ENCODE results near the gene MAP3K20. TPM values are rescaled to one million over a fixed set of nuclear protein-coding genes. Genes with fewer than 3 reads are reported as not detected.
A peak's percentile ranks its signal among the peaks of the same experiment; 100 is the strongest.

Gene MAP3K20
- total and polyA plus RNA-seq, 9 donors: 38.6 to 127 (median 88.4) TPM

DNA sequence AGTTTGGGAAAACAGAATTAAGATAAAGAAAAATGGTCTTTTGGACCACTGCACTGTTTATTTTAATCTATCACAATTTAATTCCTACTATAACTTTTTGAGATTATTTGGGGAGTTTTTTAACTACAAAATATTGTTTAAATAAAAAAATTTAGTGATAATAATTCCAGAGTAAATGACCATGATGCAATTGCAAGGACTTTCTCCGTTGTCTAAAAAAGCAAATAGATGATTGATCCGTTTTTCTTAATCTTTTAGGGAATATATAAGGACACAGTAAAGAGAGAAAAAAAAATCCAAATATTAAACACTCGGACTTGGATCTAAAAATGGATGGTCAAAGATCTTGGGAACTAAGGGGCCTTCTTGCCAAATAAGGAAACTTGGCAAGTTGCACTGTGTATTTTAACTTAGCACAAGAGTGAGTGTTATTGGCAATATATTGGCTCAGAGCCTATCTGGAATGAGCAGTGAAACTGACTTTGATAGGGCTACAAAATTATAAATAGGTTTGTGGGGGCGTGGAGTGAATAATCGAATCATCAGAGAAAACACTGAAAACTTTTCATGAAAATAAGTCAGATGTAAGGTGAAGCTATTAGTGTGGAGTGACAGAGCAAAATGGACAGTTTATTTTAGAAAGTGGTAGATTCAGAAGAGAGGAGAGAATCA is 2.0 kb downstream of the MAP3K20 start:
- Histone ChIP-seq H3K9me3 (no peaks in the 10 kb centered on the region), H3K36me3 (no peaks in the 10 kb centered on the region), H3K27ac (peak overlapping the region in 1 of 2 donors; percentile 99), H3K4me1 (ENCODE audit: insufficient read depth) (peaks cover 7% of the 10 kb centered on the region), H3K27me3 (no peaks in the 10 kb centered on the region), H3K4me3 (peak overlapping the region; percentile 69)
- intact Hi-C loops (cut with DNase I): loop anchor here in 3 of 4 donors (2.0 to 5.0 kb wide), 2 partner anchors 130 to 133 kb away; no protein-coding TSS in a partner anchor
- no peak for DNase-seq
- no peak for TF ChIP-seq EP300 (IDR thresholded peaks at IDR 0.05)
- TF ChIP-seq POLR2A (IDR thresholded peaks at IDR 0.05): no peak
- TF ChIP-seq, protein P1, sequence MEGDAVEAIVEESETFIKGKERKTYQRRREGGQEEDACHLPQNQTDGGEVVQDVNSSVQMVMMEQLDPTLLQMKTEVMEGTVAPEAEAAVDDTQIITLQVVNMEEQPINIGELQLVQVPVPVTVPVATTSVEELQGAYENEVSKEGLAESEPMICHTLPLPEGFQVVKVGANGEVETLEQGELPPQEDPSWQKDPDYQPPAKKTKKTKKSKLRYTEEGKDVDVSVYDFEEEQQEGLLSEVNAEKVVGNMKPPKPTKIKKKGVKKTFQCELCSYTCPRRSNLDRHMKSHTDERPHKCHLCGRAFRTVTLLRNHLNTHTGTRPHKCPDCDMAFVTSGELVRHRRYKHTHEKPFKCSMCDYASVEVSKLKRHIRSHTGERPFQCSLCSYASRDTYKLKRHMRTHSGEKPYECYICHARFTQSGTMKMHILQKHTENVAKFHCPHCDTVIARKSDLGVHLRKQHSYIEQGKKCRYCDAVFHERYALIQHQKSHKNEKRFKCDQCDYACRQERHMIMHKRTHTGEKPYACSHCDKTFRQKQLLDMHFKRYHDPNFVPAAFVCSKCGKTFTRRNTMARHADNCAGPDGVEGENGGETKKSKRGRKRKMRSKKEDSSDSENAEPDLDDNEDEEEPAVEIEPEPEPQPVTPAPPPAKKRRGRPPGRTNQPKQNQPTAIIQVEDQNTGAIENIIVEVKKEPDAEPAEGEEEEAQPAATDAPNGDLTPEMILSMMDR (IDR thresholded peaks at IDR 0.05): no peak
- 17 to 29% (median 21%) methylated on average over 5 of the region's 5 CpGs for WGBS, 3 donors

- Histone ChIP-seq H3K9me3 (no peaks in the 10 kb centered on the region), H3K4me1 (ENCODE audit: insufficient read depth) (peaks cover 7% of the 10 kb centered on the region), H3K27ac (no peak overlapping the region), H3K27me3 (no peaks in the 10 kb centered on the region), H3K4me3 (no peak overlapping the region), H3K36me3 (no peaks in the 10 kb centered on the region)
- WGBS, 3 donors: 68 to 73% (median 71%) methylated on average over 3 of the region's 3 CpGs
- TF ChIP-seq EP300 (IDR thresholded peaks at IDR 0.05): no peak
- DNase-seq: no peak
- intact Hi-C loops (cut with DNase I): loop anchor here in 2 of 4 donors (5.0 kb wide), 1 partner anchor 128 kb away; no protein-coding TSS in a partner anchor
Observed at GRCh38 chr2:173079141-173079540, 3.5 kb downstream of the MAP3K20 start.

DNA sequence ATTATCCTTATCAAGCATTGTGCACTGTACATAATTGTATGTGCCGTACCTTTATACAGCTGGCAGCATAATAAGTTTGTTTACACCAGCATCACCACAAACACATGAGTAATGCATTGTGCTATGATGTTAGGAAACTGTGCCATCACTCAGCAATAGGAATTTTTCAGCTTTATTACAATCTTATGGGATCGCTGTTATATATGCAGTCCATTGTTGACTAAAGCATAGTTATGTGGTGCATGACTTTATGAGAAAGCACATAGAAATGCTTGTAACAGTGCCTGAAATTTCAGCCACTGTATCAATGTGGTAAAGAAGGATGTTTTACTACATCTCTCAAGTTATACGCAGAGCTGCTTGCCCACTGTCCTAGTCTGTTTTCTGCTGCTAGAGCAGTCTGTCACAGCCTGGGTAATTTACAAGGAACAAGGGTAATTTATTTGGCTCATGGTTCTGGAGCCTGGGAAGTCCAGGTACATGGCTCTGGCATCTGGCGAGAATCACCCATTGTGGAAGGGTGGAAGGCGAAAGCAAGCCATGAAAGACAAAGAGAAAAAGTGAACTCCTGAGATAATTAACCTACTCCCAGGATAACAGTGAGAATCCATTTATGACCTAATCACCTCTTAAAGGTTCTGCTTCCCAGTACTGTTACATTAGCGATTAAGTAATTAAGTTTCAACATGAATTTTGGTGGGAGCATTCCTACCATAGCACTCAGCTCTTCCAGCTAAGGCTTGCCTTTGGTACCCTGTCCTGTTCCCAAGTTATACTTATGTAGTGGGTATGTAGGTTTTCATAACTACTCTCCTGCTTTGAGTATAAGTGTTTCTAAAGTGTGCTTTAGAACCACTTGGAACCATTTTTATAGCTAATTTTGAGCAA is 4.6 kb downstream of the MAP3K20 start:
- Histone ChIP-seq H3K4me3 (no peak overlapping the region), H3K27me3 (no peaks in the 10 kb centered on the region), H3K4me1 (ENCODE audit: insufficient read depth) (peaks cover 7% of the 10 kb centered on the region), H3K27ac (no peak overlapping the region), H3K36me3 (no peaks in the 10 kb centered on the region), H3K9me3 (no peaks in the 10 kb centered on the region)
- intact Hi-C loops (cut with DNase I): loop anchor here in 2 of 4 donors (5.0 kb wide), 1 partner anchor 127 kb away; no protein-coding TSS in a partner anchor
- DNase-seq: no peak
- TF ChIP-seq, protein P1 (IDR thresholded peaks at IDR 0.05): no peak
- no peak for TF ChIP-seq EP300 (IDR thresholded peaks at IDR 0.05)
- TF ChIP-seq POLR2A (IDR thresholded peaks at IDR 0.05): no peak
- 91 to 95% (median 94%) methylated on average over 6 of the region's 6 CpGs for WGBS, 3 donors

GRCh38 chr2:173086518-173087213 is 11.0 kb downstream of the MAP3K20 start:
- intact Hi-C loops (cut with DNase I): no loop called here
- Histone ChIP-seq H3K4me3 (no peak overlapping the region), H3K36me3 (no peaks in the 10 kb centered on the region), H3K4me1 (ENCODE audit: insufficient read depth) (peaks cover 10% of the 10 kb centered on the region), H3K9me3 (no peaks in the 10 kb centered on the region), H3K27ac (peak overlapping the region; percentile 4 to 47), H3K27me3 (no peaks in the 10 kb centered on the region)
- TF ChIP-seq, protein P1 (IDR thresholded peaks at IDR 0.05): no peak
- TF ChIP-seq POLR2A (IDR thresholded peaks at IDR 0.05): no peak
- TF ChIP-seq EP300 (IDR thresholded peaks at IDR 0.05): no peak
- 24 to 37% (median 35%) methylated on average over 2 of the region's 2 CpGs for WGBS, 3 donors
- no peak for DNase-seq
